ENCODE data around the gene KDF1.

DNA sequence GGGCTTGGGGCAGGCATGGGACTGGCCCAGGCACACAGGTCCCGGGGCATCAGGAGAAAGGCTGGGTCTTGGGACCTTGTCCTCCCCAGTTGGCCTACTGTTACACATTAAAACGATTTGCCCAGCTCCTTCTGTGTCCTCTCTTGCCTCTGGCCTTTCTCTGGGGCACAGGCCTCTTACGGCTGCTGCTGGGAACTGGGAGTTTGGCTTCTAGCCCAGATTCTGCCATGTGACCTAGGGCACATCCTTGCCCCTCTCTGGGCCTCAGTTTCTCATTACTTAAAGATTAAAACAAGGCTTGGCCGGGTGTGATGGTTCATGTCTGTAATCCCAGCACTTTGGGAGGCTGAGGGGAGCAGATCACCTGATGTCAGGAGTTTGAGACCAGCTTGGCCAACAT lies 14.0 kb downstream of the KDF1 start:
- TF ChIP-seq POLR2A (IDR thresholded peaks at IDR 0.05; ENCODE audit: low read depth, low read length) (no peak), POLR2AphosphoS5 (IDR thresholded peaks at IDR 0.05; ENCODE audit: insufficient read depth, low read depth, low read length) (no peak), EZH2 (IDR thresholded peaks at IDR 0.05; ENCODE audit: borderline replicate concordance, low read depth, low read length, severe bottlenecking) (no peak)
- TF ChIP-seq, protein P1, sequence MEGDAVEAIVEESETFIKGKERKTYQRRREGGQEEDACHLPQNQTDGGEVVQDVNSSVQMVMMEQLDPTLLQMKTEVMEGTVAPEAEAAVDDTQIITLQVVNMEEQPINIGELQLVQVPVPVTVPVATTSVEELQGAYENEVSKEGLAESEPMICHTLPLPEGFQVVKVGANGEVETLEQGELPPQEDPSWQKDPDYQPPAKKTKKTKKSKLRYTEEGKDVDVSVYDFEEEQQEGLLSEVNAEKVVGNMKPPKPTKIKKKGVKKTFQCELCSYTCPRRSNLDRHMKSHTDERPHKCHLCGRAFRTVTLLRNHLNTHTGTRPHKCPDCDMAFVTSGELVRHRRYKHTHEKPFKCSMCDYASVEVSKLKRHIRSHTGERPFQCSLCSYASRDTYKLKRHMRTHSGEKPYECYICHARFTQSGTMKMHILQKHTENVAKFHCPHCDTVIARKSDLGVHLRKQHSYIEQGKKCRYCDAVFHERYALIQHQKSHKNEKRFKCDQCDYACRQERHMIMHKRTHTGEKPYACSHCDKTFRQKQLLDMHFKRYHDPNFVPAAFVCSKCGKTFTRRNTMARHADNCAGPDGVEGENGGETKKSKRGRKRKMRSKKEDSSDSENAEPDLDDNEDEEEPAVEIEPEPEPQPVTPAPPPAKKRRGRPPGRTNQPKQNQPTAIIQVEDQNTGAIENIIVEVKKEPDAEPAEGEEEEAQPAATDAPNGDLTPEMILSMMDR (IDR thresholded peaks at IDR 0.05; ENCODE audit: extremely low read depth in 1 of 2, insufficient read depth in 1 of 2, low read depth in 1 of 2, low read length in 2 of 2) = no peak

Data from endothelial cell of umbilical vein (primary cell).